Spinal cord (tissue), 10 donors: Measurements from ENCODE around the gene NETO2. TPM values are rescaled to one million over a fixed set of nuclear protein-coding genes. Genes with fewer than 3 reads are reported as not detected.
"Not testable (repeated sequence)": the region's sequence is repeated elsewhere in the genome, so short reads cannot be mapped to it uniquely, and the experiment has no call there.

Source experiments
- DNase-seq, 6 donors: peaks; one replicate each; pipeline versions ENCODE4 v3.0.0 to v3.0.0-alpha.2; 2013 to 2015; ENCODE audit warnings: low spot score in 6 of 6, low read depth in 4 of 6
- H3K27ac ChIP-seq: one replicate; pipeline ENCODE4 v1.5.1; 2013; ENCODE audit warnings: low read depth, low read length, control low read depth
- H3K27me3 ChIP-seq: one replicate; pipeline ENCODE4 v1.6.1; 2013; ENCODE audit warnings: low read length; ENCODE audit not compliant: control insufficient read depth, insufficient read depth
- H3K36me3 ChIP-seq: one replicate; pipeline ENCODE4 v1.6.1; 2013; ENCODE audit warnings: low read length; ENCODE audit not compliant: control insufficient read depth, insufficient read depth
- H3K4me1 ChIP-seq: one replicate; pipeline ENCODE4 v1.6.1; 2013; ENCODE audit warnings: low read length; ENCODE audit not compliant: control insufficient read depth, insufficient read depth
- H3K4me3 ChIP-seq: one replicate; pipeline ENCODE4 v1.5.1; 2013; ENCODE audit warnings: low read depth, low read length, control low read depth
- H3K9me3 ChIP-seq: one replicate; pipeline ENCODE4 v1.6.1; 2013; ENCODE audit warnings: low read length; ENCODE audit not compliant: control insufficient read depth, insufficient read depth
- WGBS: methylation state at CpG from one replicate; pipeline ENCODE4 v1.1.5; 2013; ENCODE audit warnings: missing lambda C conversion rate; ENCODE audit not compliant: insufficient coverage; 5-methylcytosine and 5-hydroxymethylcytosine counted together
- long read RNA-seq, 4 donors: transcript quantifications; one replicate each; lab custom pipeline, GENCODE V29; 2026
- polyA plus RNA-seq, 2 donors: library from polyadenylated mRNA; unstranded; fragments of 120-200 nt; gene quantifications; one replicate each; pipeline ENCODE4 v1.2.1, GENCODE V29; 2013; ENCODE audit not compliant: insufficient read length in 2 of 2
- total RNA-seq, 2 donors: library from RNA; depleted of rRNA in 1 of 2; stranded (reverse); fragments of 120-200 nt in 1 of 2; fragments of >200 nt in 1 of 2; gene quantifications; one replicate each; pipeline versions ENCODE4 v1.2.3 to v1.2.4, GENCODE V29; 2013 to 2014
- donor health status: healthy.

Gene NETO2
- total RNA-seq (10 to 100 TPM; 24.7 to 43.8 TPM), polyA plus RNA-seq (10 to 100 TPM; 52.7 to 56.2 TPM)
- long read RNA-seq, donor 1, full-length matches to known transcripts, result 10 of 10 reads
- long read RNA-seq, donor 1, partial matches to known transcripts, result 0 of 10 reads
- long read RNA-seq, donor 1, other reads (novel, unspliced or antisense), result 0 of 10 reads
- long read RNA-seq, donor 2, full-length matches to known transcripts, result 3 of 3 reads
- long read RNA-seq, donor 2, partial matches to known transcripts, result 0 of 3 reads
- long read RNA-seq, donor 2, other reads (novel, unspliced or antisense), result 0 of 3 reads
- long read RNA-seq, donor 3, full-length matches to known transcripts, result 4 of 9 reads
- long read RNA-seq, donor 3, partial matches to known transcripts, result 5 of 9 reads
- long read RNA-seq, donor 3, other reads (novel, unspliced or antisense), result 0 of 9 reads
- long read RNA-seq, donor 4, full-length matches to known transcripts, result 5 of 5 reads
- long read RNA-seq, donor 4, partial matches to known transcripts, result 0 of 5 reads
- long read RNA-seq, donor 4, other reads (novel, unspliced or antisense), result 0 of 5 reads

GRCh38 chr16:47143677-47144558 is at the start of gene NETO2:
Gene NETO2, minus strand, starts transcription at chr16:47143945. Its CDS starts 333 bp downstream, at chr16:47143612.
- H3K9me3 ChIP-seq, result no peaks in the 10 kb centered on the region
- H3K4me3 ChIP-seq, result peak within 1 kb of the TSS; percentile 48
- H3K27ac ChIP-seq, result no peak within 1 kb of the TSS
- DNase-seq, result peak in 5 of 6 donors; percentile 30 to 89 (median 39)
- H3K36me3 ChIP-seq, result no peaks in the 10 kb centered on the region
- under 1% methylated on average over 122 of the region's 130 CpGs for WGBS
- H3K4me1 ChIP-seq, result peaks cover 5% of the 10 kb centered on the region
- no peaks in the 10 kb centered on the region for H3K27me3 ChIP-seq

- no peak for DNase-seq
- no peaks in the 10 kb centered on the region for H3K27me3 ChIP-seq
- no CpG with 5 or more reads among the region's 3 CpGs for WGBS
- no peak overlapping the region for H3K4me3 ChIP-seq
- H3K9me3 ChIP-seq, result no peaks in the 10 kb centered on the region
- no peaks in the 10 kb centered on the region for H3K4me1 ChIP-seq
- H3K27ac ChIP-seq, result no peak overlapping the region
- H3K36me3 ChIP-seq, result peaks cover 2% of the 10 kb centered on the region
These were observed 38.6 kb upstream of the NETO2 start for GRCh38 chr16:47182318-47182717.

- H3K4me1 ChIP-seq, H3K36me3 ChIP-seq, H3K4me3 ChIP-seq, H3K27ac ChIP-seq, DNase-seq, H3K9me3 ChIP-seq, H3K27me3 ChIP-seq: not testable (repeated sequence)
- 97% methylated on average over 6 of the region's 31 CpGs for WGBS
These were observed 37.3 kb upstream of the NETO2 start for GRCh38 chr16:47181066-47181465.

- 100% methylated on average over 2 of the region's 8 CpGs for WGBS
These were observed 36.3 kb upstream of the NETO2 start for GRCh38 chr16:47180073-47180472.

GRCh38 chr16:47175152-47175551 is 31.4 kb upstream of the NETO2 start:
- no peaks in the 10 kb centered on the region for H3K27me3 ChIP-seq
- no peak overlapping the region for H3K27ac ChIP-seq
- H3K9me3 ChIP-seq, result no peaks in the 10 kb centered on the region
- DNase-seq, result no peak
- H3K4me3 ChIP-seq, result no peak overlapping the region
- no peaks in the 10 kb centered on the region for H3K4me1 ChIP-seq
- H3K36me3 ChIP-seq, result no peaks in the 10 kb centered on the region

More at GRCh38 chr16:47180073-47180472, 36.3 kb upstream of the NETO2 start:
- Histone ChIP-seq H3K27ac (no peak overlapping the region), H3K27me3 (no peaks in the 10 kb centered on the region), H3K4me3 (no peak overlapping the region), H3K4me1 (no peaks in the 10 kb centered on the region), H3K36me3 (peaks cover 2% of the 10 kb centered on the region), H3K9me3 (no peaks in the 10 kb centered on the region)
- no peak for DNase-seq

GRCh38 chr16:47162670-47163420 is 19.1 kb upstream of the NETO2 start:
- 100% methylated on average over 1 of the region's 10 CpGs for WGBS

GRCh38 chr16:47161464-47161863 is 17.7 kb upstream of the NETO2 start:
- no peaks in the 10 kb centered on the region for H3K9me3 ChIP-seq
- H3K4me1 ChIP-seq, result no peaks in the 10 kb centered on the region
- 100% methylated on average over 1 of the region's 4 CpGs for WGBS
- H3K27me3 ChIP-seq, result no peaks in the 10 kb centered on the region
- DNase-seq, result no peak
- no peaks in the 10 kb centered on the region for H3K36me3 ChIP-seq
- no peak overlapping the region for H3K27ac ChIP-seq
- no peak overlapping the region for H3K4me3 ChIP-seq

More at GRCh38 chr16:47162670-47163420, 19.1 kb upstream of the NETO2 start:
- Histone ChIP-seq H3K4me3 (no peak overlapping the region), H3K4me1 (no peaks in the 10 kb centered on the region), H3K27me3 (no peaks in the 10 kb centered on the region), H3K36me3 (no peaks in the 10 kb centered on the region), H3K27ac (no peak overlapping the region), H3K9me3 (no peaks in the 10 kb centered on the region)
- no peak for DNase-seq

- no peak overlapping the region for H3K27ac ChIP-seq
- 80% methylated on average over 1 of the region's 3 CpGs for WGBS
- H3K27me3 ChIP-seq, result no peaks in the 10 kb centered on the region
- no peak overlapping the region for H3K4me3 ChIP-seq
- H3K4me1 ChIP-seq, result no peaks in the 10 kb centered on the region
- no peaks in the 10 kb centered on the region for H3K36me3 ChIP-seq
- H3K9me3 ChIP-seq, result no peaks in the 10 kb centered on the region
- DNase-seq, result no peak
These were observed 16.7 kb upstream of the NETO2 start for GRCh38 chr16:47160422-47160821.

GRCh38 chr16:47158992-47159391 is 15.2 kb upstream of the NETO2 start:
- DNase-seq, result no peak
- no peaks in the 10 kb centered on the region for H3K27me3 ChIP-seq
- H3K36me3 ChIP-seq, result no peaks in the 10 kb centered on the region
- H3K9me3 ChIP-seq, result no peaks in the 10 kb centered on the region
- H3K27ac ChIP-seq, result no peak overlapping the region
- no peaks in the 10 kb centered on the region for H3K4me1 ChIP-seq
- no peak overlapping the region for H3K4me3 ChIP-seq
